Tibial nerve (tissue), 4 donors: ENCODE measurements around the gene CA11.

Source experiments
- EP300 ChIP-seq, 2 donors: sonication (generic); formaldehyde crosslinking; IDR thresholded peaks; one replicate each; pipeline ENCODE4 v1.6.1; 2017; ENCODE audit warnings: antibody characterized with exemption in 2 of 2, mild to moderate bottlenecking in 1 of 2
- TF ChIP-seq, protein P1 (sequence below), 5 experiments: fragments of 200-600 bp in 3 of 5; fragments of 450-650 bp in 2 of 5; sonication (generic) in 3 of 5; IDR thresholded peaks; one replicate each; pipeline ENCODE4 v1.5.1; 2016 to 2019; ENCODE audit warnings: antibody characterized with exemption in 5 of 5, mild to moderate bottlenecking in 3 of 5, moderate library complexity in 2 of 5

GRCh38 chr19:48680436-48681126 lies 34.6 kb upstream of the CA11 start:
- no peak for TF ChIP-seq EP300 (IDR thresholded peaks at IDR 0.05)
- TF ChIP-seq, protein P1, sequence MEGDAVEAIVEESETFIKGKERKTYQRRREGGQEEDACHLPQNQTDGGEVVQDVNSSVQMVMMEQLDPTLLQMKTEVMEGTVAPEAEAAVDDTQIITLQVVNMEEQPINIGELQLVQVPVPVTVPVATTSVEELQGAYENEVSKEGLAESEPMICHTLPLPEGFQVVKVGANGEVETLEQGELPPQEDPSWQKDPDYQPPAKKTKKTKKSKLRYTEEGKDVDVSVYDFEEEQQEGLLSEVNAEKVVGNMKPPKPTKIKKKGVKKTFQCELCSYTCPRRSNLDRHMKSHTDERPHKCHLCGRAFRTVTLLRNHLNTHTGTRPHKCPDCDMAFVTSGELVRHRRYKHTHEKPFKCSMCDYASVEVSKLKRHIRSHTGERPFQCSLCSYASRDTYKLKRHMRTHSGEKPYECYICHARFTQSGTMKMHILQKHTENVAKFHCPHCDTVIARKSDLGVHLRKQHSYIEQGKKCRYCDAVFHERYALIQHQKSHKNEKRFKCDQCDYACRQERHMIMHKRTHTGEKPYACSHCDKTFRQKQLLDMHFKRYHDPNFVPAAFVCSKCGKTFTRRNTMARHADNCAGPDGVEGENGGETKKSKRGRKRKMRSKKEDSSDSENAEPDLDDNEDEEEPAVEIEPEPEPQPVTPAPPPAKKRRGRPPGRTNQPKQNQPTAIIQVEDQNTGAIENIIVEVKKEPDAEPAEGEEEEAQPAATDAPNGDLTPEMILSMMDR (IDR thresholded peaks at IDR 0.05) = no peak
